Hepatocyte (in vitro differentiated cells): ENCODE measurements around the gene USP24. TPM values are rescaled to one million over a fixed set of nuclear protein-coding genes. Genes with fewer than 3 reads are reported as not detected.

Experiments
- DNase-seq: peaks from one replicate; pipeline ENCODE4 v3.0.0-alpha.2; 2016; ENCODE audit warnings: low spot score
- H2AFZ ChIP-seq: fragments of 200-600 bp; sonication (generic); 2 replicates; pipeline ENCODE4 v1.6.0; 2016; ENCODE audit warnings: antibody characterized with exemption, mild to moderate bottlenecking
- H3K27ac ChIP-seq: fragments of 200-600 bp; sonication (generic); 2 replicates; pipeline ENCODE4 v1.5.1; 2016; ENCODE audit warnings: mild to moderate bottlenecking
- H3K27me3 ChIP-seq: fragments of 200-600 bp; sonication (generic); 2 replicates; pipeline ENCODE4 v1.6.1; 2016
- H3K36me3 ChIP-seq: fragments of 200-600 bp; sonication (generic); replicated peaks from 2 replicates; pipeline ENCODE4 v1.5.1; 2016; ENCODE audit warnings: low read depth; ENCODE audit not compliant: insufficient read depth
- H3K4me1 ChIP-seq: fragments of 200-600 bp; sonication (generic); 2 replicates; pipeline ENCODE4 v1.5.1; 2016; ENCODE audit warnings: mild to moderate bottlenecking, moderate library complexity; ENCODE audit not compliant: insufficient read depth
- H3K4me2 ChIP-seq: fragments of 200-600 bp; sonication (generic); 2 replicates; pipeline ENCODE4 v1.6.0; 2016
- H3K4me3 ChIP-seq: fragments of 200-600 bp; sonication (generic); 2 replicates; pipeline ENCODE4 v1.5.1; 2016; ENCODE audit warnings: mild to moderate bottlenecking
- H3K79me2 ChIP-seq: fragments of 200-600 bp; sonication (generic); 2 replicates; pipeline ENCODE4 v1.6.0; 2017; ENCODE audit warnings: mild to moderate bottlenecking
- H3K9me2 ChIP-seq: fragments of 200-600 bp; sonication (generic); replicated peaks from 2 replicates; pipeline ENCODE4 v1.6.0; 2017; ENCODE audit warnings: mild to moderate bottlenecking; ENCODE audit not compliant: insufficient read depth
- H3K9me3 ChIP-seq: fragments of 200-600 bp; sonication (generic); 2 replicates; pipeline ENCODE4 v1.5.1; 2016; ENCODE audit warnings: low read depth, mild to moderate bottlenecking
- H4K20me1 ChIP-seq: fragments of 200-600 bp; sonication (generic); 2 replicates; pipeline ENCODE4 v1.6.0; 2016; ENCODE audit warnings: mild to moderate bottlenecking; ENCODE audit not compliant: insufficient read depth, poor library complexity, severe bottlenecking
- EZH2 ChIP-seq: fragments of 200-600 bp; sonication (generic); IDR thresholded peaks from 2 replicates; pipeline ENCODE4 v1.6.1; 2016; ENCODE audit warnings: antibody characterized with exemption, mild to moderate bottlenecking, borderline replicate concordance
- EZH2phosphoT487 ChIP-seq: fragments of 200-600 bp; sonication (generic); IDR thresholded peaks from one replicate; pipeline ENCODE4 v1.6.1; 2018; ENCODE audit warnings: antibody characterized with exemption, mild to moderate bottlenecking, low read depth, moderate library complexity; ENCODE audit not compliant: unreplicated experiment, severe bottlenecking
- WGBS: methylation state at CpG from one replicate; pipeline ENCODE4 v1.1.6; 2016; ENCODE audit warnings: low lambda C conversion rate; ENCODE audit errors: missing lambda C conversion rate; 5-methylcytosine and 5-hydroxymethylcytosine counted together
- polyA plus RNA-seq: library from polyadenylated mRNA; unstranded; fragments of >200 nt; fragmentation: Nextera tagmentation; extraction: Ambion mirVana; gene quantifications from 2 replicates; pipeline ENCODE4 v1.2.1, GENCODE V29; 2016
- total RNA-seq: library from RNA; depleted of rRNA; stranded (reverse); fragments of >200 nt; gene quantifications from 2 replicates; pipeline ENCODE4 v1.2.3, GENCODE V29; 2014
- TF ChIP-seq, protein P1 (sequence below): fragments of 200-600 bp; sonication (generic); IDR thresholded peaks from 2 replicates; pipeline ENCODE4 v1.5.1; 2016; ENCODE audit warnings: antibody characterized with exemption, mild to moderate bottlenecking; ENCODE audit not compliant: poor library complexity

USP24 gene
- total and polyA plus RNA-seq, 2 experiments from 2014 or later, result 9.3 to 41.9 TPM

DNA sequence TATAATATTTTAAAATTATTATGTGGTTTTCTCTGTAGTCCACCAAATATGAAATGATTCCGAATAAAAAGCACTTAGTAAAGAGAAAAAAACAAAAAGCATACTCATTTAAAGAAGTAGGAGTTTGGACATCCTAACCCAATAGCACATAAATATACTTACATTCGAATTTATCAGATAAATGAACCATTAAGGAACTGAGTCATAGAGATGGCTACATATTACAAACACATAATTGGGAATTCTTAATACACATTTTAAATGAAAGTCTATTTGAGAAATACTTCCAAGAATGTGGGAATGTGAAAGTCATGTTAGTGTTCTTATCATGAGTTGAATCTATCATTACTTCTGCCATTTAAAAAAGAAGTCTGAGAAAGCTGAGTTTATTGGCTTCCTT lies 75.0 kb downstream of the USP24 start:
- Histone ChIP-seq H3K79me2 (no peaks in the 10 kb centered on the region), H3K9me3 (no peaks in the 10 kb centered on the region), H3K4me1 (no peaks in the 10 kb centered on the region), H3K36me3 (peaks cover 3% of the 10 kb centered on the region), H3K4me2 (no peak overlapping the region), H3K27me3 (no peaks in the 10 kb centered on the region), H3K27ac (no peak overlapping the region), H3K4me3 (no peak overlapping the region), H4K20me1 (no peaks in the 10 kb centered on the region), H2AFZ (no peak overlapping the region), H3K9me2 (no peaks in the 10 kb centered on the region)
- 86% methylated on average over 2 of the region's 2 CpGs for WGBS
- DNase-seq, result no peak
- TF ChIP-seq EZH2 (no peak), EZH2phosphoT487 (no peak)
- TF ChIP-seq, protein P1, sequence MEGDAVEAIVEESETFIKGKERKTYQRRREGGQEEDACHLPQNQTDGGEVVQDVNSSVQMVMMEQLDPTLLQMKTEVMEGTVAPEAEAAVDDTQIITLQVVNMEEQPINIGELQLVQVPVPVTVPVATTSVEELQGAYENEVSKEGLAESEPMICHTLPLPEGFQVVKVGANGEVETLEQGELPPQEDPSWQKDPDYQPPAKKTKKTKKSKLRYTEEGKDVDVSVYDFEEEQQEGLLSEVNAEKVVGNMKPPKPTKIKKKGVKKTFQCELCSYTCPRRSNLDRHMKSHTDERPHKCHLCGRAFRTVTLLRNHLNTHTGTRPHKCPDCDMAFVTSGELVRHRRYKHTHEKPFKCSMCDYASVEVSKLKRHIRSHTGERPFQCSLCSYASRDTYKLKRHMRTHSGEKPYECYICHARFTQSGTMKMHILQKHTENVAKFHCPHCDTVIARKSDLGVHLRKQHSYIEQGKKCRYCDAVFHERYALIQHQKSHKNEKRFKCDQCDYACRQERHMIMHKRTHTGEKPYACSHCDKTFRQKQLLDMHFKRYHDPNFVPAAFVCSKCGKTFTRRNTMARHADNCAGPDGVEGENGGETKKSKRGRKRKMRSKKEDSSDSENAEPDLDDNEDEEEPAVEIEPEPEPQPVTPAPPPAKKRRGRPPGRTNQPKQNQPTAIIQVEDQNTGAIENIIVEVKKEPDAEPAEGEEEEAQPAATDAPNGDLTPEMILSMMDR, result no peak

GRCh38 chr1:55138823-55139222 lies 76.3 kb downstream of the USP24 start:
- Histone ChIP-seq H3K4me3 (no peak overlapping the region), H3K79me2 (no peaks in the 10 kb centered on the region), H4K20me1 (no peaks in the 10 kb centered on the region), H3K27ac (no peak overlapping the region), H3K27me3 (no peaks in the 10 kb centered on the region), H3K9me3 (no peaks in the 10 kb centered on the region), H2AFZ (no peak overlapping the region), H3K4me1 (no peaks in the 10 kb centered on the region), H3K36me3 (no peaks in the 10 kb centered on the region), H3K9me2 (no peaks in the 10 kb centered on the region), H3K4me2 (no peak overlapping the region)
- WGBS, result 98% methylated on average over 2 of the region's 2 CpGs
- TF ChIP-seq, protein P1, result no peak
- TF ChIP-seq EZH2phosphoT487 (no peak), EZH2 (no peak)
- no peak for DNase-seq

GRCh38 chr1:55134152-55134808 lies 80.9 kb downstream of the USP24 start:
- Histone ChIP-seq H3K4me2 (no peak overlapping the region), H3K9me2 (no peaks in the 10 kb centered on the region), H3K36me3 (no peaks in the 10 kb centered on the region), H4K20me1 (no peaks in the 10 kb centered on the region), H3K79me2 (no peaks in the 10 kb centered on the region), H3K4me1 (no peaks in the 10 kb centered on the region), H2AFZ (no peak overlapping the region), H3K27me3 (no peaks in the 10 kb centered on the region), H3K27ac (no peak overlapping the region), H3K4me3 (no peak overlapping the region), H3K9me3 (no peaks in the 10 kb centered on the region)
- 98% methylated on average over 7 of the region's 7 CpGs for WGBS
- no peak for DNase-seq
- TF ChIP-seq EZH2 (no peak), EZH2phosphoT487 (no peak)
- TF ChIP-seq, protein P1, result no peak
